K562 (cell line): ENCODE measurements around the gene CCDC85C. TPM values are rescaled to one million over a fixed set of nuclear protein-coding genes. Genes with fewer than 3 reads are reported as not detected.

Experiments
- ATF6 ChIP-seq: sonication (generic); formaldehyde crosslinking; IDR thresholded peaks from 2 replicates; pipeline ENCODE4 v1.4.0; 2020; ENCODE audit warnings: mild to moderate bottlenecking, missing genetic modification reagents
- CBX3 ChIP-seq, 2 experiments: IDR thresholded peaks; 1 replicate in 1 of 2; 2 replicates in 1 of 2; pipeline ENCODE4 v1.6.1; 2012; ENCODE audit warnings: inconsistent platforms in 2 of 2, low read length in 2 of 2, borderline replicate concordance in 1 of 2, control low read depth in 1 of 2
- HMGXB4 ChIP-seq: sonication (generic); formaldehyde crosslinking; IDR thresholded peaks from 2 replicates; pipeline ENCODE4 v1.8.1; 2023; ENCODE audit warnings: mild to moderate bottlenecking, missing genetic modification reagents
- MXD1 ChIP-seq: fragments of 250-450 bp; sonication (Bioruptor Pico); IDR thresholded peaks from 2 replicates; pipeline ENCODE4 v1.8.0; 2021; ENCODE audit warnings: borderline replicate concordance, mild to moderate bottlenecking, moderate library complexity; ENCODE audit not compliant: poor library complexity, severe bottlenecking
- PHTF2 ChIP-seq: fragments of 250-450 bp; sonication (Bioruptor Pico); IDR thresholded peaks from 2 replicates; pipeline ENCODE4 v1.5.0; 2021; ENCODE audit warnings: mild to moderate bottlenecking
- PREB ChIP-seq: sonication (generic); formaldehyde crosslinking; IDR thresholded peaks from 2 replicates; pipeline ENCODE4 v1.8.1; 2023; ENCODE audit warnings: mild to moderate bottlenecking, missing genetic modification reagents
- SIRT6 ChIP-seq: IDR thresholded peaks from one replicate; pipeline ENCODE4 v1.6.1; 2012; ENCODE audit warnings: low read depth, mild to moderate bottlenecking, control low read depth, inconsistent platforms, low read length, moderate library complexity
- THRB ChIP-seq: fragments of 450-650 bp; formaldehyde crosslinking; conservative IDR thresholded peaks from 2 replicates; pipeline ENCODE4 v1.4.0; 2022; ENCODE audit warnings: mild to moderate bottlenecking, missing genetic modification characterization
- ZC3H8 ChIP-seq: fragments of 450-650 bp; IDR thresholded peaks from 2 replicates; pipeline ENCODE4 v1.6.1; 2017
- ZHX1 ChIP-seq: fragments of 150-350 bp; conservative IDR thresholded peaks from 2 replicates; pipeline ENCODE4 v1.6.1; 2014; ENCODE audit warnings: low read length
- ZNF324 ChIP-seq: fragments of 250-450 bp; sonication (Bioruptor Pico); IDR thresholded peaks from 2 replicates; pipeline ENCODE4 v1.4.0; 2020; ENCODE audit warnings: mild to moderate bottlenecking
- ZNF589 ChIP-seq: fragments of 200-800 bp; sonication (Bioruptor generic); IDR thresholded peaks from 2 replicates; pipeline ENCODE4 v1.6.1; 2016; ENCODE audit warnings: low read depth, missing genetic modification characterization, missing compliant biosample characterization
- ZNF79 ChIP-seq: fragments of 250-450 bp; sonication (Bioruptor Pico); IDR thresholded peaks from 2 replicates; pipeline ENCODE4 v1.4.0; 2020; ENCODE audit warnings: low read depth, mild to moderate bottlenecking, moderate library complexity
- polyA plus RNA-seq, 8 experiments: library from polyadenylated mRNA; depleted of rRNA in 4 of 8; stranded (reverse) in 5 of 8; unstranded in 3 of 8; fragments of >200 nt; fragmentation: Nextera tagmentation in 2 of 8; fragmentation: Illumina TruSeq in 1 of 8; extraction: Ambion mirVana in 2 of 8; extraction: Trizol in 1 of 8; gene quantifications; 2 replicates each; pipeline versions ENCODE4 v1.2.1 to v1.2.3, GENCODE V29; 2011 to 2014; ENCODE audit warnings: inconsistent platforms in 1 of 8, missing spikeins in 1 of 8
- total RNA-seq, 7 experiments: library from RNA; depleted of rRNA in 6 of 7; stranded (reverse); fragments of >200 nt in 6 of 7; fragmentation: Illumina TruSeq in 2 of 7; extraction: Trizol in 2 of 7; gene quantifications; 2 replicates each; pipeline versions ENCODE4 v1.2.1 to v1.2.3, GENCODE V29; 2011 to 2021; ENCODE audit warnings: low replicate concordance in 1 of 7

Gene CCDC85C
- total and polyA plus RNA-seq, 9 of the 15 experiments (the other 6 are each of a cell fraction or from before 2014, with no cell fraction given) = 0.18 to 22.0 (median 6.3) TPM

GRCh38 chr14:99460793-99461192 is 143.2 kb downstream of the CCDC85C start (continued):
- no peak for TF ChIP-seq PHTF2 (CRISPR knock-in tag)
- no peak for TF ChIP-seq THRB (CRISPR knock-in tag)
- TF ChIP-seq PREB = no peak
- TF ChIP-seq ZNF79 (CRISPR knock-in tag) = no peak
- TF ChIP-seq ZHX1 = no peak
- TF ChIP-seq ZNF324 = no peak
- no peak for TF ChIP-seq ZNF589 (CRISPR knock-in tag)
- TF ChIP-seq HMGXB4 (CRISPR knock-in tag) = no peak
- TF ChIP-seq ATF6 (CRISPR knock-in tag) = no peak
- no peak for TF ChIP-seq MXD1 (CRISPR knock-in tag)
- peak in 1 of 2 experiments; percentile 65; a peak in 1 of 3 replicates for TF ChIP-seq CBX3 (IDR thresholded peaks at IDR 0.05; ENCODE audit: borderline replicate concordance in 1 of 2, low read length in 2 of 2)
- no peak for TF ChIP-seq SIRT6
- no peak for TF ChIP-seq ZC3H8
